Measurements from ENCODE around the gene EXOC2.

EXOC2 gene

DNA sequence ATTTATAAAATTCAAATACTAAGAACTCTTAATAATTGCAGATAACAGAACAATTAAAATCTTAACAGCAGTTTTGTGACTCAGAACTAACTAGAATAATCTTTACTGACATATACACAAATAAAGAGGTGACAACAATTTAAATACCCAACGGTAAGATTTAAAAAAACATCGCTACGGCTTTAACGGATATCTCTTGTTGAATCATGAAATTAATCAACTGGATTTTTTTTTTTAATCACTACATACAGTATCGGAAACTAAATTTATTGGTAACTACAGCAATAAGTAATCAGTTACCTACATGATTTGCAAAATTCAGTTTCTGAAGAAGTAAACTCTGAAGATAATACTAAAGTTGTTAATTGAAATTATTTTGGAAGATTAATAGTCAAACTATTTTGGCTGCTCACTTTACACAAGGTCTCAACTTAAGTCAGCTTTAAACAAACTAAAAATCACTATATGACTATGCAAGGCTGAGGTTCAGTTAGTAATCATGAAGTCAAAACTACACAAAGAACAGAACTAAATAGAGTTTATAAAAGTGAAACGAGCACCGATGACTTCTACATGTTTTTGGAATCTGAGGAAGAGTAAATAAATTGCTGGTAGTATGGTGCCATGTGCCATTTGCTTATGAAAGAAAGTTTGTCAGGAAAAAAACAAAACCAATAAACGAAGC is 164.8 kb downstream of the EXOC2 start:
- no peak for DNase-seq

- DNase-seq: peak in 4 of 56 donors; percentile 12 to 52 (median 30)
Observed at GRCh38 chr6:524803-525202, 168.1 kb downstream of the EXOC2 start.

DNA sequence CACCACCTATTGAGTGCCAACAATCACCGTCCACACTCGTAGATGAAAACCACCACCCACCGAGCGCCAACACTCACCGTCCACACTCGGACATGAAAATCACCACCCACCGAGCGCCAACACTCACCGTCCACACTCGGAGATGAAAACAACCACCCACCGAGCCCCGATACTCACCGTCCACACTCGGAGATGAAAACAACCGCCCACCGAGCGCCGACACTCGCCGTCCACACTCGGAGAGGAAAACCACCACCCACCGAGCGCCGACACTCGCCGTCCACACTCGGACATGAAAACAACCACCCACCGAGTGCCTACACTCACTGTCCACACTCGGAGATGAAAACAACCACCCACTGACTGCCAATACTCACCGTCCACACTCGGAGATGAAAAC is 172.1 kb downstream of the EXOC2 start:
- no peak for DNase-seq

GRCh38 chr6:518218-518617 is 174.7 kb downstream of the EXOC2 start:
- no peak for DNase-seq

DNA sequence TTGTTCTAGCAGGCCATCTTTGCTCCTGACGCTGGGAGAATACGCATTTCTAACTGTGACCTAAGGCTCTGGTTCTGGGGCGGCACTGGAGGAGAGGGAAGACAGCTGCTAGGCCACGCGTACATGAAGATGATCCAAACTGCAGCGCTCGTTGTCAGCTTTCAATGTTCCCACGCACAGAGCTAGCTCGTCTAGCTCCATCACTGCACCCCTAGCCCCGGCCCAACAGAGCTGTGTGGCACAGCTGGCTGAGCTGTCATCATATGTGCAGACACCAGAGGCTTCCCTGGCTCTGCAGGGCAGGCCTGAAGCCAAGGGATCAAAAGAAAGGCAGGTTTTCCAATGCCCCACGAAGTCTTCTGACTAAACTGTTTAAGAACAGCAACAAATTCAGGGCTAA is 176.7 kb downstream of the EXOC2 start:
- no peak for DNase-seq

GRCh38 chr6:515267-515666 is 177.7 kb downstream of the EXOC2 start:
- DNase-seq: no peak

GRCh38 chr6:514396-514978 is 178.5 kb downstream of the EXOC2 start:
- DNase-seq: no peak

GRCh38 chr6:513961-514360 is 179.0 kb downstream of the EXOC2 start:
- no peak for DNase-seq

- DNase-seq: no peak
Observed at GRCh38 chr6:513058-513457, 179.9 kb downstream of the EXOC2 start.

GRCh38 chr6:511488-512137 is 181.3 kb downstream of the EXOC2 start:
- DNase-seq: no peak

DNA sequence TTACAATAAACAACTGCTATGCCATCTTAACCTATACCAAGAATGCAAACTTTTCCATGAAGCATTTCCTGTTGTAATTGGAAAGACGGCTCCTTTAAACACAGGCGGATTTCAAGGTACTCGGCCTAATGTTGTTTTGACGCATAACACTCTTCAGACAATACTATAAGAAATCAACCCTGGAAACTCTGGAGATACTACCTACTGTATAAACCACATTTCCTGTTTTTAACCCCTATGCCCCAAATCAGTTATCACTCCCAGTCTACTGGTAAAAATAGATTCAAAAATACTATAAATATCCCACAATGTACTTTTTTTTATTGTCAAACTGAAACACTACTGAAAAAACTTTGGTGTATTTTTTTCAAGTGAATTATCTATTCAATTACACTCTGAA is 183.3 kb downstream of the EXOC2 start:
- no peak for DNase-seq

DNA sequence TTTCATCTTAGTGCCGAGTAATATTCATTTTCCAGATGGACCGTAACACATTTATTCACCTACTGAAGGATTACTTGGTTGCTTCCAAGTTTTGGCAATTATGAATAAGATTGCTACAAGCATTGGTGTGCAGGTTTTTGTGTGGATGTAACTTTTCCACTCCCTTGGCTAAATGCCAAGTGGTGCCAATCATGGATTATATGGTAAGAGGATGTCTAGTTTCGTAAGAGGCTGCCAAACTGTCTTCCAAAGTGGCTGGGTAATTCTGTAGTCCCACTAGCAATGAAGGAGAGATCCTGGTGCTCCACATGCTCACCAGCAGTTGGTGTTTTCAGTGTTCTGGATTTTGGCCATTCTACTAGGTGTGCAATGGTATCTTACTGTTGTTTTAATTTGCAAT is 184.3 kb downstream of the EXOC2 start:
- DNase-seq: no peak

DNA sequence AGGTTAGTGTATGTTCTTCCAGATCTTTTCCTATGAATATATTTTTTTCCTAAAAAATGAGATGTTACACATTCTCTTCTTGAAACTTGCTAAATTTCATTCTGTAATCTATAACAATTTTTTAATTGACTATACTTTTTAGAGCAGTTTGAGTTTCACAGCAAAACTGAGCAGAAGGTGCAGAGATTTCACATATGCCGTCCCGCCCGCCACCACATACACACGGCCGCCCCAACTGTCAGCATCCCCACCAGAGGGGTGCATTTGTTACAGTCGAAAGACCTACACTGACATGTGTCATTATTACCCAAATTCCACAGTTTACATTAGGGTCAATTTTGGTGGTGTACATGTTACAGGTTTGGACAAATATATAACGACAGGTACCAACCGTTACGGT is 184.9 kb downstream of the EXOC2 start:
- no peak for DNase-seq

- DNase-seq: no peak
Observed at GRCh38 chr6:506920-507622, 185.9 kb downstream of the EXOC2 start.

DNA sequence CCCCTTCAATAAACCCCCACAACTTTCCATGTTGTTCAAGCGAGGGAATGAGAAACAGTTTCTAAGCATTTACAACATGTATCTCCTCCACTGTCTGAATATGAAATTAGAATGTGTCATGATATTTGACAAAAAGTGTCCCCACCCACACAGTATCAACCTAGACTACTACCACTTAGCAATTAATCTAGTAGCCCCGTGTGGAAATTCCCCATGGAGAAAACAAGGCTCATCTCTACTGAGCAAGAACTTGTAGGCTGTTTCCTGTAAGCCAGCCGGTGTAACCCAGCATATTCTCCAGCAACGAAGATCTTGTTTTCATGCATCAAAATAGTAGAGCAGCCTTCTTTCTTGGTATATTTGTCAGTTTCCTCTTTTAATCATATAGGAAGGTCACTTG is 186.4 kb downstream of the EXOC2 start:
- no peak for DNase-seq

- DNase-seq: no peak
Observed at GRCh38 chr6:505374-505773, 187.6 kb downstream of the EXOC2 start.

- DNase-seq: no peak
Observed at GRCh38 chr6:504446-504980, 188.4 kb downstream of the EXOC2 start.

DNA sequence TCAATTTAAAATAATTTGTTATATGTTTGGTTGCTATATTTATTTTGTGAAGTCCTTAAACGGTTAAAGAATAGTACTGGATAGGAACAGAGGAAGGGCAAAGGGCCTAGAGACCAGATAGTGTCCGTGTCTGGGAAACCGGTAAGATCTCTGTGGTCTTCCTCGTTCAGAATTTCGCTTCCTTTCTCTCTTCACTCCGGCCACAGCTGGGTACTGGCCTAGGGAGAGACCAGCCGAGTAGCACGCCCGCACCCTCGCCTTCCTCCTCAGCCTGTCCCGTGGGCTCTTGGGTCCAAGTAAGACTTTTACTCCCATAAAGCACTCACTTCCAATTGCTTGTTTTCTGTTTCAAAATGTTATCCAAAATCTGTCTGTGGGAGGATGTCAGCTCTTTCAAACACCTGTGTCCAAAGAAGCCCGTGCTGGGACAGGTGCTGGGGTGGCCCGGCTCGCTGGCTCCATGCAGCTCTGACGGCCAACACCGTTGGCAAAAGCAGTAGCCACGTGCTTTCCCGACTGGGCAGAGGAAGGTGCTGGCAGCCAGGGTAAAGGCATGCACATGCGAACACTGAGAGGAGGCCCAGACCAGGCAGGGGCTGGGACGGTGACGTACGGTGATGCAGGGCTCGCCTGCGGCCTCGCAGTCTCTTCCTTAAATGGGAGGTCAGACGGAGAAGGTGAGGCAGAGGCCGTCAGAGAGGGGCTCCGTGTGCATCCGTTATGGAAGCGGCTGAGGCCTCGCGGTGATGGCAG is 189.2 kb downstream of the EXOC2 start:
- DNase-seq: no peak

- DNase-seq: no peak
Observed at GRCh38 chr6:502761-503160, 190.2 kb downstream of the EXOC2 start.

DNA sequence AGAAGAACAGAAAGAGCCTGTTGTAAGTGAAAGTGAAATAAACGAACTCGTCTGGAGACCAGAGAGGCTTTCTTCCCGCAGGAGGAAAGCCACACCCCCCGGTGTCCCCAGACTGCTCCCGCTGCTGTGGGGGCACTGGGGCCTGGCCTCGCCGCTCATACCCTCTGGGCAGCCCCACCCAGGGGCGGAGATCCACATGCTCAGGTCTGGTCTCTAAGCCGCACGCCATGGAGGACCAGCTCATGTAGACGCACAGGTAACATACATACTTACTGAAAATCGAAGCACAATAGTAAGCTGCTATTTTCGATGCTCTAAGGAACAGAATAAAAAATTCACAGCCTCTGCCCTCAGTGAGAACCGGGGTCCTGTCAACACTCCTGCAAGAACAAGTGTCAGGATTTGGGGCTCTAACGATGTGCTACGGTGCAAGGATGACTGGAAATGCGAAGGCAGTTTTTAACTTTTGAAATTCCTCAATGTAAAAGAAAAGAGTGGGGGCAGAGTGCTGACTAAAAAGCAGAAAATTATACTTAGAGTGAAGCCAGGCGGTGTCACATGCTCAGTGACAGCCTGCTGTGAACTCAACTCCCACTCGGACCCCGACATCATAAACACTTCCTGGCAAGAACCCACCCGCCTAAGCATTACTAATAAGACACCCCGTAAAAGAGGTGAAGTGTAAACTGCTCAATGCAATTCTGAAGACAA is 190.9 kb downstream of the EXOC2 start:
- no peak for DNase-seq

DNA sequence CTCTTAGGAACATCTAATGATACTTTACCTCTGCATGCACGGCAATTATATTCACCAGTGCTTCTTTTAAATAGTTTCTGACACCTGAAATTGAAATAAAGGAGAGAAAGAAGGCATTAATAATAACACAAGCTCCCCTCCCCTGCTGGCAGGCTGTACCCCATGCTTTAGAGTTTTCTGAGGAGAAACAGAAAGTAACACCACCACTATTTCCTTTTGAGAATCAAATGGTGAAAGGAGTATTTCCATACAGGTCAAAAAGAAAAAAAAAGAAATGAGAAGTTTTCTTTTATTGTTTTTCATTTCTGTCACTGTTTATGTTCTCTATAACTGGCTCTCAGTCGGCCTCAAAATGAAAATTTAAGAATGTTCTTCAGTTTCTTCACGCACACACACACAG is 193.3 kb downstream of the EXOC2 start:
- DNase-seq: no peak
